Urinary bladder (tissue), 2 donors: ENCODE data around the gene NUP62. TPM values are rescaled to one million over a fixed set of nuclear protein-coding genes. Genes with fewer than 3 reads are reported as not detected.

Experiments used
- polyA plus RNA-seq: library from polyadenylated mRNA; stranded (reverse); fragments of 200-250 nt; gene quantifications from one replicate; pipeline ENCODE4 v1.2.3, GENCODE V29; 2013
- total RNA-seq: library from RNA; depleted of rRNA; stranded (reverse); fragments of >200 nt; gene quantifications from one replicate; pipeline ENCODE4 v1.2.3, GENCODE V29; 2014
- donor health status: healthy.

Gene NUP62
- total and polyA plus RNA-seq, 2 donors = 22.7 to 40.5 TPM

Other genes starting within 250 kb of the NUP62 start
- 1.4 TPM for gene ADM5, start 239.9 kb downstream of the NUP62 start, total RNA-seq
- 6.3 TPM for gene ADM5, start 239.9 kb downstream of the NUP62 start, polyA plus RNA-seq
- 11.8 TPM for gene CPT1C, start 238.4 kb downstream of the NUP62 start, total RNA-seq
- 7.3 TPM for gene CPT1C, start 238.4 kb downstream of the NUP62 start, polyA plus RNA-seq
- 0.26 TPM for gene TSKS, start 166.2 kb downstream of the NUP62 start, total RNA-seq
- 1.2 TPM for gene TSKS, start 166.2 kb downstream of the NUP62 start, polyA plus RNA-seq
- gene AP2A1, start 162.5 kb downstream of the NUP62 start, total RNA-seq = 37.3 TPM
- gene AP2A1, start 162.5 kb downstream of the NUP62 start, polyA plus RNA-seq = 95.4 TPM
- 13.3 TPM for gene FUZ, start 116.2 kb downstream of the NUP62 start, total RNA-seq
- gene FUZ, start 116.2 kb downstream of the NUP62 start, polyA plus RNA-seq = 29.0 TPM
- 16.7 TPM for gene MED25, start 111.2 kb downstream of the NUP62 start, total RNA-seq
- 42.9 TPM for gene MED25, start 111.2 kb downstream of the NUP62 start, polyA plus RNA-seq
- gene PTOV1, start 78.3 kb downstream of the NUP62 start, total RNA-seq = 46.1 TPM
- 121 TPM for gene PTOV1, start 78.3 kb downstream of the NUP62 start, polyA plus RNA-seq
- 28.4 TPM for gene PNKP, start 61.9 kb downstream of the NUP62 start, total RNA-seq
- gene PNKP, start 61.9 kb downstream of the NUP62 start, polyA plus RNA-seq = 31.4 TPM
- gene AKT1S1, start 52.1 kb downstream of the NUP62 start, total RNA-seq = 4.7 TPM
- gene AKT1S1, start 52.1 kb downstream of the NUP62 start, polyA plus RNA-seq = 55.0 TPM
- 8.5 TPM for gene TBC1D17, start 51.8 kb downstream of the NUP62 start, total RNA-seq
- 74.6 TPM for gene TBC1D17, start 51.8 kb downstream of the NUP62 start, polyA plus RNA-seq
- gene IL4I1, start 32.6 kb downstream of the NUP62 start, total RNA-seq = 0.58 TPM
- gene IL4I1, start 32.6 kb downstream of the NUP62 start, polyA plus RNA-seq = 1.4 TPM
- 2.4 TPM for gene ATF5, start 299 bp downstream of the NUP62 start, total RNA-seq
- gene ATF5, start 299 bp downstream of the NUP62 start, polyA plus RNA-seq = 35.4 TPM
- 1.7 TPM for gene SIGLEC11, start 31.7 kb upstream of the NUP62 start, total RNA-seq
- gene SIGLEC11, start 31.7 kb upstream of the NUP62 start, polyA plus RNA-seq = 0.56 TPM
- 17.8 TPM for gene VRK3, start 95.9 kb upstream of the NUP62 start, total RNA-seq
- 24.4 TPM for gene VRK3, start 95.9 kb upstream of the NUP62 start, polyA plus RNA-seq
- gene ZNF473, start 96.5 kb upstream of the NUP62 start, total RNA-seq = 7.7 TPM
- gene ZNF473, start 96.5 kb upstream of the NUP62 start, polyA plus RNA-seq = 4.8 TPM
- gene IZUMO2, start 233.8 kb upstream of the NUP62 start, total RNA-seq = not detected
- gene IZUMO2, start 233.8 kb upstream of the NUP62 start, polyA plus RNA-seq = not detected